HepG2 (cell line): ENCODE results near the gene PLPP3. TPM values are rescaled to one million over a fixed set of nuclear protein-coding genes. Genes with fewer than 3 reads are reported as not detected.

Experiments used
- MED13 ChIP-seq: sonication (generic); formaldehyde crosslinking; IDR thresholded peaks from 2 replicates; pipeline ENCODE4 v1.5.0; 2020; ENCODE audit warnings: missing genetic modification reagents
- NRL ChIP-seq: sonication (generic); formaldehyde crosslinking; IDR thresholded peaks from 2 replicates; pipeline ENCODE4 v1.5.0; 2020; ENCODE audit warnings: missing genetic modification reagents, mild to moderate bottlenecking, moderate library complexity, borderline replicate concordance
- POGZ ChIP-seq: sonication (generic); formaldehyde crosslinking; IDR thresholded peaks from 2 replicates; pipeline ENCODE4 v1.4.0; 2020; ENCODE audit warnings: mild to moderate bottlenecking, missing genetic modification reagents
- RARA ChIP-seq: IDR thresholded peaks from 2 replicates; pipeline ENCODE4 v1.6.1; 2016; ENCODE audit warnings: missing genetic modification reagents, missing compliant biosample characterization
- TFDP1 ChIP-seq: IDR thresholded peaks from 2 replicates; pipeline ENCODE4 v1.6.1; 2016; ENCODE audit warnings: missing compliant biosample characterization, missing genetic modification reagents, borderline replicate concordance
- ZBTB33 ChIP-seq: sonication (generic); formaldehyde crosslinking; IDR thresholded peaks from 2 replicates; pipeline ENCODE4 v1.4.0; 2020; ENCODE audit warnings: missing genetic modification reagents
- ZFP91 ChIP-seq: sonication (generic); formaldehyde crosslinking; IDR thresholded peaks from 2 replicates; pipeline ENCODE4 v1.9.0; 2022; ENCODE audit warnings: missing genetic modification reagents, mild to moderate bottlenecking, borderline replicate concordance
- ZGPAT ChIP-seq: IDR thresholded peaks from 2 replicates; pipeline ENCODE4 v1.6.1; 2016; ENCODE audit warnings: mild to moderate bottlenecking
- ZIK1 ChIP-seq: sonication (generic); formaldehyde crosslinking; IDR thresholded peaks from 2 replicates; pipeline ENCODE4 v1.5.0; 2020; ENCODE audit warnings: mild to moderate bottlenecking, low read depth, missing genetic modification reagents, borderline replicate concordance
- ZMYM3 ChIP-seq: sonication (generic); formaldehyde crosslinking; IDR thresholded peaks from 2 replicates; pipeline ENCODE4 v1.5.1; 2020; ENCODE audit warnings: mild to moderate bottlenecking, missing genetic modification reagents
- ZNF101 ChIP-seq: sonication (generic); formaldehyde crosslinking; IDR thresholded peaks from 2 replicates; pipeline ENCODE4 v1.4.0; 2020; ENCODE audit warnings: mild to moderate bottlenecking, low read depth, missing genetic modification reagents, borderline replicate concordance
- ZNF607 ChIP-seq: sonication (generic); formaldehyde crosslinking; IDR thresholded peaks from 2 replicates; pipeline ENCODE4 v1.5.1; 2020; ENCODE audit warnings: missing genetic modification reagents, mild to moderate bottlenecking, borderline replicate concordance
- ZNF674 ChIP-seq: sonication (generic); formaldehyde crosslinking; IDR thresholded peaks from 2 replicates; pipeline ENCODE4 v1.5.0; 2020; ENCODE audit warnings: low read depth, mild to moderate bottlenecking, missing genetic modification reagents
- ZNF790 ChIP-seq: sonication (generic); formaldehyde crosslinking; IDR thresholded peaks from 2 replicates; pipeline ENCODE4 v1.8.0; 2022; ENCODE audit warnings: missing genetic modification reagents, mild to moderate bottlenecking, borderline replicate concordance
- ZSCAN21 ChIP-seq: sonication (generic); formaldehyde crosslinking; IDR thresholded peaks from 2 replicates; pipeline ENCODE4 v1.8.0; 2022; ENCODE audit warnings: mild to moderate bottlenecking, missing genetic modification reagents, moderate library complexity, borderline replicate concordance
- polyA plus RNA-seq, 8 experiments: library from polyadenylated mRNA; depleted of rRNA in 3 of 8; stranded (reverse) in 7 of 8; unstranded in 1 of 8; fragments of >200 nt; fragmentation: Illumina TruSeq in 4 of 8; extraction: Trizol in 4 of 8; gene quantifications; 2 replicates each; pipeline versions ENCODE4 v1.2.1 to v1.2.3, GENCODE V29; 2011 to 2016; ENCODE audit warnings: low read depth in 4 of 8, missing spikeins in 1 of 8, mixed read lengths in 1 of 8; ENCODE audit not compliant: insufficient read depth in 1 of 8
- total RNA-seq, 5 experiments: library from RNA; depleted of rRNA; stranded (reverse); fragments of >200 nt; fragmentation: Illumina TruSeq; extraction: Trizol; gene quantifications; 2 replicates each; pipeline ENCODE4 v1.2.3, GENCODE V29; 2016; ENCODE audit warnings: low read depth in 1 of 5
- TF ChIP-seq, protein P1 (sequence below): sonication (generic); formaldehyde crosslinking; conservative IDR thresholded peaks from 2 replicates; pipeline ENCODE4 v1.4.0; 2020; ENCODE audit warnings: mild to moderate bottlenecking, missing genetic modification reagents, moderate library complexity

The PLPP3 gene
- total and polyA plus RNA-seq, 2 of the 13 experiments (the other 11 are each of a cell fraction or from before 2014, with no cell fraction given), result 49.7 to 65.8 TPM

DNA sequence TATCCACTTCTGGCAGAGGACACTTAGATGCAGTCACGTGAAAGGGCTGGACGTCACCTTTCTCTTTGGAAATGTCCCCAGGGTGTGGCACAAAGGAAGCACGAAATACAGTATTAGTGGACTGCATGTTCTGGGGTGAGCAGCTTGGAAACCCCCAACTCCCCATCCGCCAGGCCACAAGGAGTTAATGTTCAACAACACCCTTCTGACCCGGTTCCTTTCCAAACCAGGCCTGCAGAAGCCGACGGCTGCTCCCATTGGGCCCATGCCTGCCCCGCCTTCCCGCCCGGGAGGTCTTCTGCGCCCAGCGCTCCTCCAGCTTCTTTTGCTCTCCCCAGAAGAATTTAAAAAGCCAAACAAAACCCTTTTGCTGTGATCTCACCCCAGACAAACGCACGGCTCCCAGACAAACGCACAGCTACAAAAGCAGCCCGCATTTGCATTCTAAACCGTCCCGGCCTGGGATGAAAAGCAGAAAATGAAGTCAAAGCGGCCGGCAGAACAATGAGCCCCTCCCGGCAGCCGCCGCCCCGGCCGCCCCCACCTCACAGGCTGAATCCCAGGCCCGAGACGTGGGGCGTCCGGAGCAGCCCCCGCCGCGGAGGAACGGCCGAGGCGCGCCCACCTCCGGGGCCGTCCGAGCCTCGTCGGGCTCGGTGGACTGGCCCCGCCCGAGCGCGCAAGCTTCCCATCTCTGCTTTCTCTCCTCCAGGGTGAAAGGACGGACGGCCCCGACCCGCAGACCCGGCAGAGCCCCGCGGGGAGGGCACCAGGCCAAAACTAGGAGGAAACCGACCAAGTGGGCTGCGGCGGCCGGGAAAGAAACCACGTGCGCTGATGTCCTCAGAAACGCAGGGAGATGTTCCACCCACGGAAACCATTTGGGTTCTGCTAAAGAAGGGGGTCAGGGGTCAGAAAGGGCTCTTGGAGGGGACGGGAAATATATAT, 101.9 kb downstream of the PLPP3 start (continued):
- TF ChIP-seq ZNF101 (no peak), NRL (peak; percentile 74; the same call in 1 of the 2 replicates), ZMYM3 (peak; percentile 63; the same call in 1 of the 2 replicates), ZIK1 (CRISPR knock-in tag) (no peak), RARA (CRISPR knock-in tag) (peak; percentile 43; the same call in 1 of the 2 replicates), ZGPAT (CRISPR knock-in tag) (peak; percentile 64; the same call in 1 of the 2 replicates), ZSCAN21 (CRISPR knock-in tag) (0 out of 2 replicates have a peak, but pooled peaks have one; percentile 31), ZNF607 (0 out of 2 replicates have a peak, but pooled peaks have one; percentile 27), ZNF674 (CRISPR knock-in tag) (no peak), ZBTB33 (CRISPR knock-in tag) (no peak), ZFP91 (peak; percentile 62; the same call in 1 of the 2 replicates), MED13 (CRISPR knock-in tag) (no peak), ZNF790 (CRISPR knock-in tag) (no peak), TFDP1 (CRISPR knock-in tag) (0 out of 2 replicates have a peak, but pooled peaks have one; percentile 18), POGZ (CRISPR knock-in tag) (peak; percentile 54)
- TF ChIP-seq, protein P1, sequence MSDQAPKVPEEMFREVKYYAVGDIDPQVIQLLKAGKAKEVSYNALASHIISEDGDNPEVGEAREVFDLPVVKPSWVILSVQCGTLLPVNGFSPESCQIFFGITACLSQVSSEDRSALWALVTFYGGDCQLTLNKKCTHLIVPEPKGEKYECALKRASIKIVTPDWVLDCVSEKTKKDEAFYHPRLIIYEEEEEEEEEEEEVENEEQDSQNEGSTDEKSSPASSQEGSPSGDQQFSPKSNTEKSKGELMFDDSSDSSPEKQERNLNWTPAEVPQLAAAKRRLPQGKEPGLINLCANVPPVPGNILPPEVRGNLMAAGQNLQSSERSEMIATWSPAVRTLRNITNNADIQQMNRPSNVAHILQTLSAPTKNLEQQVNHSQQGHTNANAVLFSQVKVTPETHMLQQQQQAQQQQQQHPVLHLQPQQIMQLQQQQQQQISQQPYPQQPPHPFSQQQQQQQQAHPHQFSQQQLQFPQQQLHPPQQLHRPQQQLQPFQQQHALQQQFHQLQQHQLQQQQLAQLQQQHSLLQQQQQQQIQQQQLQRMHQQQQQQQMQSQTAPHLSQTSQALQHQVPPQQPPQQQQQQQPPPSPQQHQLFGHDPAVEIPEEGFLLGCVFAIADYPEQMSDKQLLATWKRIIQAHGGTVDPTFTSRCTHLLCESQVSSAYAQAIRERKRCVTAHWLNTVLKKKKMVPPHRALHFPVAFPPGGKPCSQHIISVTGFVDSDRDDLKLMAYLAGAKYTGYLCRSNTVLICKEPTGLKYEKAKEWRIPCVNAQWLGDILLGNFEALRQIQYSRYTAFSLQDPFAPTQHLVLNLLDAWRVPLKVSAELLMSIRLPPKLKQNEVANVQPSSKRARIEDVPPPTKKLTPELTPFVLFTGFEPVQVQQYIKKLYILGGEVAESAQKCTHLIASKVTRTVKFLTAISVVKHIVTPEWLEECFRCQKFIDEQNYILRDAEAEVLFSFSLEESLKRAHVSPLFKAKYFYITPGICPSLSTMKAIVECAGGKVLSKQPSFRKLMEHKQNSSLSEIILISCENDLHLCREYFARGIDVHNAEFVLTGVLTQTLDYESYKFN, result no peak; the same call in 1 of the 2 replicates
